Astrocyte (in vitro differentiated cells and primary cell): ENCODE measurements around the gene GPC3.

ENCODE experiments used
- CTCF ChIP-seq: IDR thresholded peaks from 2 replicates; pipeline ENCODE4 v1.5.1; 2011; ENCODE audit warnings: low read depth, mild to moderate bottlenecking, inconsistent platforms, low read length, moderate library complexity; ENCODE audit not compliant: insufficient read depth
- EZH2 ChIP-seq: IDR thresholded peaks from 2 replicates; pipeline ENCODE4 v1.6.1; 2012; ENCODE audit warnings: mild to moderate bottlenecking, low read length, inconsistent platforms; ENCODE audit not compliant: insufficient read depth

GRCh38 chrX:133840415-133840814 lies 145.0 kb downstream of the GPC3 start:
- TF ChIP-seq CTCF (no peak), EZH2 (no peak)
